ENCODE measurements around the gene PTPN12.

- TF ChIP-seq CTCF (IDR thresholded peaks at IDR 0.05) (no peak), POLR2AphosphoS5 (IDR thresholded peaks at IDR 0.05) (no peak), EP300 (IDR thresholded peaks at IDR 0.05; ENCODE audit: low read depth) (no peak), POLR2A (IDR thresholded peaks at IDR 0.05) (no peak)
These were observed 11.1 kb downstream of the PTPN12 start for GRCh38 chr7:77548206-77548605.
